RWPE2 (cell line): ENCODE measurements around the gene ZFYVE27.

ENCODE experiments used
- ATAC-seq: fragments of 200-7000 bp; cut with Tn5 transposase; 3 replicates; pipeline ENCODE4 v1.9.1; 2021; ENCODE audit warnings: low read depth
- DNase-seq: peaks from one replicate; pipeline ENCODE4 v3.0.0-alpha.2; 2020; ENCODE audit warnings: low spot score
- H3K27ac ChIP-seq: fragments of 450-650 bp; 2 replicates; pipeline ENCODE4 v1.5.1; 2017; ENCODE audit warnings: mild to moderate bottlenecking; ENCODE audit not compliant: poor library complexity, severe bottlenecking
- H3K27me3 ChIP-seq: fragments of 250-450 bp; sonication (Bioruptor Pico); 2 replicates; pipeline ENCODE4 v1.5.1; 2021; ENCODE audit warnings: mild to moderate bottlenecking, moderate library complexity; ENCODE audit not compliant: insufficient read depth, poor library complexity, severe bottlenecking
- H3K36me3 ChIP-seq: fragments of 250-450 bp; sonication (Bioruptor Pico); 2 replicates; pipeline ENCODE4 v1.5.1; 2020; ENCODE audit warnings: low read depth, mild to moderate bottlenecking, moderate library complexity
- H3K4me1 ChIP-seq: fragments of 250-450 bp; sonication (Bioruptor Pico); 2 replicates; pipeline ENCODE4 v1.5.1; 2021; ENCODE audit warnings: mild to moderate bottlenecking, moderate library complexity; ENCODE audit not compliant: insufficient read depth, poor library complexity, severe bottlenecking
- H3K4me3 ChIP-seq: fragments of 250-450 bp; sonication (Bioruptor Pico); 2 replicates; pipeline ENCODE4 v1.5.1; 2021; ENCODE audit warnings: mild to moderate bottlenecking, moderate library complexity; ENCODE audit not compliant: severe bottlenecking
- H3K9me3 ChIP-seq: fragments of 250-450 bp; sonication (Bioruptor Pico); 2 replicates; pipeline ENCODE4 v1.5.1; 2021; ENCODE audit warnings: mild to moderate bottlenecking, moderate library complexity; ENCODE audit not compliant: severe bottlenecking
- CTCF ChIP-seq: fragments of 450-650 bp; IDR thresholded peaks from one replicate; pipeline ENCODE4 v1.5.1; 2017; ENCODE audit warnings: mild to moderate bottlenecking, moderate library complexity; ENCODE audit not compliant: poor library complexity, severe bottlenecking

ZFYVE27 gene

GRCh38 chr10:97760461-97761257 is 23.7 kb downstream of the ZFYVE27 start:
- ATAC-seq: no peak
- Histone ChIP-seq H3K27ac (no peak overlapping the region), H3K9me3 (no peaks in the 10 kb centered on the region), H3K4me3 (no peak overlapping the region), H3K4me1 (no peaks in the 10 kb centered on the region), H3K27me3 (no peaks in the 10 kb centered on the region), H3K36me3 (peaks cover 22% of the 10 kb centered on the region)
- no peak for TF ChIP-seq CTCF
- DNase-seq: no peak

GRCh38 chr10:97761331-97761865 is 24.5 kb downstream of the ZFYVE27 start:
- no peak for TF ChIP-seq CTCF
- no peak overlapping the region for H3K4me3 ChIP-seq
- no peaks in the 10 kb centered on the region for H3K9me3 ChIP-seq
- ATAC-seq (no peak), DNase-seq (no peak)
- H3K27me3 ChIP-seq: no peaks in the 10 kb centered on the region
- no peak overlapping the region for H3K27ac ChIP-seq
- H3K36me3 ChIP-seq: peaks cover 22% of the 10 kb centered on the region
- no peaks in the 10 kb centered on the region for H3K4me1 ChIP-seq

- no peaks in the 10 kb centered on the region for H3K4me1 ChIP-seq
- H3K4me3 ChIP-seq: no peak overlapping the region
- TF ChIP-seq CTCF: no peak
- no peak overlapping the region for H3K27ac ChIP-seq
- peaks cover 22% of the 10 kb centered on the region for H3K36me3 ChIP-seq
- ATAC-seq (no peak), DNase-seq (no peak)
- no peaks in the 10 kb centered on the region for H3K9me3 ChIP-seq
- H3K27me3 ChIP-seq: no peaks in the 10 kb centered on the region
Observed at GRCh38 chr10:97762056-97762455, 25.1 kb downstream of the ZFYVE27 start.

GRCh38 chr10:97762816-97763215 is 25.9 kb downstream of the ZFYVE27 start:
- Histone ChIP-seq H3K27me3 (no peaks in the 10 kb centered on the region), H3K4me3 (no peak overlapping the region), H3K9me3 (no peaks in the 10 kb centered on the region), H3K4me1 (no peaks in the 10 kb centered on the region), H3K36me3 (peaks cover 19% of the 10 kb centered on the region), H3K27ac (no peak overlapping the region)
- ATAC-seq (no peak), DNase-seq (no peak)
- no peak for TF ChIP-seq CTCF

GRCh38 chr10:97763411-97763810 is 26.5 kb downstream of the ZFYVE27 start:
- H3K4me3 ChIP-seq: no peak overlapping the region
- H3K27ac ChIP-seq: no peak overlapping the region
- no peaks in the 10 kb centered on the region for H3K27me3 ChIP-seq
- DNase-seq: no peak
- no peak for TF ChIP-seq CTCF
- ATAC-seq: no peak
- no peaks in the 10 kb centered on the region for H3K4me1 ChIP-seq
- H3K36me3 ChIP-seq: peaks cover 16% of the 10 kb centered on the region
- H3K9me3 ChIP-seq: no peaks in the 10 kb centered on the region
